ENCODE results near the gene HOXC9.

GRCh38 chr12:53987787-53988230, 12.2 kb upstream of the HOXC9 start:
- TF ChIP-seq CTCF (IDR thresholded peaks at IDR 0.05; ENCODE audit: low read length) = no peak
- no peak for TF ChIP-seq EZH2 (IDR thresholded peaks at IDR 0.05; ENCODE audit: borderline replicate concordance, low read length)

All from OCI-LY1 (cell line).